Colon (tissue), 2 donors: ENCODE measurements around the gene CTDNEP1.

Experiments
- FAIRE-seq: peaks from 2 replicates; lab custom pipeline; 2012; peaks lifted over from hg19 to GRCh38; lab: Jason Lieb, UNC
- donor health status: control.
- donor health status: control.

CTDNEP1 gene

GRCh38 chr17:7251661-7252175 lies at the start of gene CTDNEP1:
Gene CTDNEP1 (minus strand): TSS chr17:7251734. CDS start chr17:7251296, 438 bp downstream.
- FAIRE-seq = no peak

- FAIRE-seq = no peak
These were observed 44.8 kb upstream of the CTDNEP1 start for GRCh38 chr17:7296189-7296861.

GRCh38 chr17:7295230-7296180 lies 44.0 kb upstream of the CTDNEP1 start:
- no peak for FAIRE-seq

- no peak for FAIRE-seq
These were observed 43.1 kb upstream of the CTDNEP1 start, which contains the start of gene YBX2 for GRCh38 chr17:7294614-7295153. Gene YBX2 (minus strand): TSS chr17:7294639. CDS start chr17:7294500, 139 bp downstream.

- FAIRE-seq = no peak
These were observed 42.5 kb upstream of the CTDNEP1 start for GRCh38 chr17:7293816-7294613.

- no peak for FAIRE-seq
These were observed 41.6 kb upstream of the CTDNEP1 start for GRCh38 chr17:7293159-7293558.

GRCh38 chr17:7292729-7293128 lies 41.2 kb upstream of the CTDNEP1 start:
- no peak for FAIRE-seq

GRCh38 chr17:7292194-7292593 lies 40.7 kb upstream of the CTDNEP1 start:
- FAIRE-seq = no peak

GRCh38 chr17:7290685-7291084 lies 39.2 kb upstream of the CTDNEP1 start:
- no peak for FAIRE-seq

- FAIRE-seq = no peak
These were observed 38.6 kb upstream of the CTDNEP1 start for GRCh38 chr17:7290166-7290565.

GRCh38 chr17:7289256-7290032 lies 37.9 kb upstream of the CTDNEP1 start:
- no peak for FAIRE-seq

- no peak for FAIRE-seq
These were observed 34.1 kb upstream of the CTDNEP1 start for GRCh38 chr17:7285679-7286078.

GRCh38 chr17:7284911-7285310 lies 33.4 kb upstream of the CTDNEP1 start:
- FAIRE-seq = no peak

GRCh38 chr17:7283471-7284216 lies 32.1 kb upstream of the CTDNEP1 start:
- no peak for FAIRE-seq

GRCh38 chr17:7282752-7283321 lies 31.3 kb upstream of the CTDNEP1 start:
- FAIRE-seq = no peak

- FAIRE-seq = no peak
These were observed 30.6 kb upstream of the CTDNEP1 start for GRCh38 chr17:7281953-7282751.

- peak; percentile 18 for FAIRE-seq
These were observed 29.8 kb upstream of the CTDNEP1 start, which contains the start of gene SLC2A4 for GRCh38 chr17:7281074-7281952. Gene SLC2A4 (plus strand): TSS chr17:7281718. CDS start chr17:7281935, 217 bp downstream.
